IPS DF 4.7 (cell line): ENCODE results near the gene TP63.
A peak's percentile ranks its signal among the peaks of the same experiment; 100 is the strongest.

Experiments
- DNase-seq: peaks from one replicate; pipeline ENCODE4 v3.0.0-alpha.2; 2013; ENCODE audit warnings: low spot score; ENCODE audit errors: extremely low read depth

TP63 gene

GRCh38 chr3:189776149-189776824 is 145.1 kb downstream of the TP63 start:
- DNase-seq: no peak

- no peak for DNase-seq
Observed at GRCh38 chr3:189778340-189778950, 147.3 kb downstream of the TP63 start.

DNA sequence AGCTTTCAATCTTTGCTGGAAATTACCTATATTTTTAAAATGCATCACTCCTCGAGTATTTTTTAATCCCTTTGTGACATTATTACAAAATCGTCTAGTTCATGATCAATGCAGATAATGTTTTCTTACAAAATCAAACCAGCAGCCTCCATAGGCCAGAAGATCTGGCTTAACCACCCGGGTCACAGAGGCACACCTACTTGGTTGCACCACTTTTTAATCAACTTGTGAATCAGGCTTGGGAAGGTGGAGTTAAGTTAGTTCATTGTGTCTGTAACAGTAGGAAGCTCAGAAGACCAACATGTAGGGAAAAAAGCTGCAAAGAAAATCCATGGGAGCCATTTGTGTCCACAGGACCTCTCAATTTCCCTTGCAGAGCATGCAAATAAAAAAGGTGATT is 148.0 kb downstream of the TP63 start:
- no peak for DNase-seq

- DNase-seq: no peak
Observed at GRCh38 chr3:189780546-189781270, 149.5 kb downstream of the TP63 start.

GRCh38 chr3:189781415-189781814 is 150.2 kb downstream of the TP63 start:
- DNase-seq: no peak

- DNase-seq: no peak
Observed at GRCh38 chr3:189786479-189787064, 155.4 kb downstream of the TP63 start.

GRCh38 chr3:189787191-189787590 is 156.0 kb downstream of the TP63 start:
- DNase-seq: no peak

DNA sequence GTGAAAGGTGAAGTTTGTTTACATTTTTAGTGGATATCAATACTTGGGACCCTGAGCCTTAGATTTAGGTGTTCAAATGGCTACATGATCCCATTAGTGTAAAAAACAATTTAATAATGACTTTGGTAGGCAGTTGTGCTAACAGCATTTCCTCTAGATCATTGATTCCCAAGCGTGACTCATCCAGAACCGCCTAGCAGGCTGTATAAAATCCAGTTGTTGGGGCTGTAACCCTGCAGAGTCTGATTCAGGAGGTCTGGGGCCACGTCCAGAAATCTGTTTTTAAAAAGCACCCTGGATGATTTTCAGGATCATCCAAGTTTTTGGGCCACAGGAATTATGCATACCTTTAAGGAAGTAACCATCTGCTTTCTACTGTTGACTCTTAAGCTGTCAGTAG is 156.4 kb downstream of the TP63 start:
- no peak for DNase-seq

GRCh38 chr3:189789432-189789831 is 158.2 kb downstream of the TP63 start:
- DNase-seq: no peak

DNA sequence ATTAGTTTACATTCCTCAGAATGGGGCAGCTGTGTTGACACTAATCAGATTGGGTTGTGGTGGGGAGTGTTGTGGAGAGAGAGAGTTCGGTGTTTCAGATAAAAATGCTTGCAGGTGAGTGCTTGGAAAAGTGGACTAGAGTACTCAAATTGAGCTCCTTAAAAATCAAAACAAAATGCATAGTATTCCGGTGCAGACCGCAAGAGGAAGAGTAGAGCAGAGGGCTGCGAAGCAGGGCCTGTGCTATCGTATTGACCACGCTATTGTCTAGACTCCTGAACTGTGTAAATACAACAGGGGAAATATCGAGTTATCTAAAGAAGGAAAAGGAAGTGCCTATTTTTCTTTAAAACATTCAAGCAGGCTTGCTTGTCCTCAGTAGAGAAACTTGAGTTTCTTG is 159.5 kb downstream of the TP63 start:
- no peak for DNase-seq

GRCh38 chr3:189792046-189792929 is 161.1 kb downstream of the TP63 start:
- DNase-seq: no peak

GRCh38 chr3:189794518-189794917 is 163.3 kb downstream of the TP63 start:
- no peak for DNase-seq

GRCh38 chr3:189797103-189797750 is 166.0 kb downstream of the TP63 start:
- DNase-seq: no peak

DNA sequence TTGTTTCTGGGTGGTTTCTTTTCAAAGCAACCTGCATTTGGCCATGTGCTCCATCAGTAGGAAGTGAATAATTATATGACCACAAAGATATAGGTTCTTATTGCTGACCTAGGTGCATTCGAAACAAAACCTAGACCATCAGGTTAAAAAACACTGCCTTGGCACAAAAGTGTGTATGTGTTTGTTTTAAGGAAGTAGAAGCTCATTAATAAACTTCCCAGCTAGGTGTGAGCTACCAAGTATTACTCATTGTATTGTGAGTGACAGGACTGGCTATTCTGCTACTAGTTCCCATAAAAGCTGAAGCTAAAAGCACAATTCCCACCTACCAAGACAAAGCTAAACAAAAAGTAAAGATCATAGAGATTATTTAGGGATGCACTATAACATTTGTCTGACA is 168.2 kb downstream of the TP63 start:
- DNase-seq: no peak

GRCh38 chr3:189800436-189800835 is 169.2 kb downstream of the TP63 start:
- DNase-seq: no peak

- DNase-seq: no peak
Observed at GRCh38 chr3:189803254-189803653, 172.1 kb downstream of the TP63 start.

- no peak for DNase-seq
Observed at GRCh38 chr3:189805375-189806067, 174.3 kb downstream of the TP63 start.

DNA sequence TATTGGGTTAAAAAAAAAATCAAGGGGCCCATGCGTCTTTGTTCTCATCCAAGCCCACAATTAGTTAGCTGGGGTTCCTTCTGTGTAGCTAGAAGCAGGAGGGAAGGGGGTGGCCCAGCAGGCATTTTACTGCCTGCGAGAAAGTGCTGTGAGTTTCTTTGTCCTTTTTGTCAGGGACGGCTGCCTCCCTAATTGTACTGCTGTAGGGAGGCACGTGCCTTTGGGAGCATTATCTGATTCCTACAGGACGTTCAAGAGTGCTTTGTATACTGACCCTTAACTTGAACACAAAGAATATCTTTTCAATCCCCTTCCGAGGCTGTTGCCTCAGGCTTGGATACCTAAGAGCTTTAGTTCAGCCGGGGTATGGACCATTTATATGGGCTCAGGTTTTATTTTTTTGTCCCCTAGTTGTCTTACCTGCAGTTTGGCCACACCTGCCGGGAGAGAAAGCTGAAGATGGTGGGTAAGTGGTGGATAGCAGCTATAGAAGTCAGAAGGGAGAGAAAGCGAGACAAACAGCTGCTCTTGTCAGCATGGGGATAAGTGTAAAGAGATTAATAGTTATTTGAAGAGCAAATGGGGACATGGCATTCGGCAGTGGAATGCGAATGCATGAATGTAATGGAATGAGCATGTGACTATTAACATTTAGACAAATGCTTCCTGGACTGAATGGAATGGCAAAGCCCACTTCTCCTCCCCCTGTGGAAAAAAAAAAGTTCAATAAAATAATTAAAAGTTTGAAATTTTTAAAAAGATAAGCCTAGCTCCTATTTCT is 175.2 kb downstream of the TP63 start:
- DNase-seq: peak; percentile 22

GRCh38 chr3:189808246-189809007 is 177.2 kb downstream of the TP63 start:
- DNase-seq: no peak
